Brain pericyte (primary cell): ENCODE measurements around the gene ANTKMT.
"Not testable (repeated sequence)": the region's sequence is repeated elsewhere in the genome, so short reads cannot be mapped to it uniquely, and the experiment has no call there.

ENCODE experiments used
- DNase-seq: peaks from one replicate; pipeline ENCODE4 v3.0.0-alpha.2; 2012; ENCODE audit warnings: low read depth, low spot score

Gene ANTKMT

DNA sequence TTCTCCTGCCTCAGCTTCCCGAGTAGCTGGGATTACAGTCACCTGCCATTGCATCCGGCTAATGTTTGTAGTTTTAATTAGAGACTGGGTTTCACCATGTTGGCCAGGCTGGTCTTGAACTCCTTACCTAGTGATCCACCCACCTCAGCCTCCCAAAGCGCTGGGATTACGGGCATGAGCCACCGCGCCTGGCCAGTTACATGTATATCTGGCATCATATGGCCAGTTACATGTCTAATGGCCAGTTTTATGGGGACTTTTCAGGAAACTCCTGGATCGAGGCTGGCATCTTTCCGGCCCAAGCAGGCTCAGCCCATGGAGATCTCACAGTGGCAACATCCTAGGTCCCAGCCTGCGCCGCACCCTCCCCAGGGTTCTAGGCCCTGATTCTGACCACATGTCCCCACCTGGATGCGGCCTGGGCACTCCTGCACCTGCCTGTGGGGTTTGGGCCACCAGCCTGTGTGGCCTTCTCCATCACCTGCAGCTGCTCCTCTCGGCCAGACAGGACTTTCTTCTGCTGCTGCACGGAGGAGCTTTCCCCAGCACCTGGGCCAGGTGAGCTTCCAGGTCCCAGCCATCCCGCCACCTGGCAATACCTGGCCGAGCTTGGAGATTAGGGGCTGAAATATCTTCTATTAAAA is 21.2 kb downstream of the ANTKMT start:
- DNase-seq: no peak

DNA sequence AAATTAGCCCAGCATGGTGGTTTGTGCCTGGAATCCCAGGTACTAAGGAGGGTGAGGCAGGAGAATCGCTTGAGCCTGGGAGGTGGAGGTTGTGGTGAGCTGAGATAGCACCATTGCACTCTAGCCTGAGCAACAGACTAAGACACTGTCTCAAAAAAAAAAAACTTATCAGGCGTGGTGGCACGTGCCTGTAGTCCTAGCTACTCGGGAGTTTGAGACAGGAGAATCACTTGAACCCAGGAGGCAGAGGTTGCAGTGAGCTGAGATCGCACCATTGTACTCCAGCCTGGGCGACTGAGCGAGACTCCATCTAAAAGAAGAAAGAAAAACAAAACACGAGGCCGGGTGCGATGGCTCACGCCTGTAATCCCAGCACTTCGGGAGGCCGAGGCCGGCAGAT is 21.9 kb downstream of the ANTKMT start:
- DNase-seq: not testable (repeated sequence)

DNA sequence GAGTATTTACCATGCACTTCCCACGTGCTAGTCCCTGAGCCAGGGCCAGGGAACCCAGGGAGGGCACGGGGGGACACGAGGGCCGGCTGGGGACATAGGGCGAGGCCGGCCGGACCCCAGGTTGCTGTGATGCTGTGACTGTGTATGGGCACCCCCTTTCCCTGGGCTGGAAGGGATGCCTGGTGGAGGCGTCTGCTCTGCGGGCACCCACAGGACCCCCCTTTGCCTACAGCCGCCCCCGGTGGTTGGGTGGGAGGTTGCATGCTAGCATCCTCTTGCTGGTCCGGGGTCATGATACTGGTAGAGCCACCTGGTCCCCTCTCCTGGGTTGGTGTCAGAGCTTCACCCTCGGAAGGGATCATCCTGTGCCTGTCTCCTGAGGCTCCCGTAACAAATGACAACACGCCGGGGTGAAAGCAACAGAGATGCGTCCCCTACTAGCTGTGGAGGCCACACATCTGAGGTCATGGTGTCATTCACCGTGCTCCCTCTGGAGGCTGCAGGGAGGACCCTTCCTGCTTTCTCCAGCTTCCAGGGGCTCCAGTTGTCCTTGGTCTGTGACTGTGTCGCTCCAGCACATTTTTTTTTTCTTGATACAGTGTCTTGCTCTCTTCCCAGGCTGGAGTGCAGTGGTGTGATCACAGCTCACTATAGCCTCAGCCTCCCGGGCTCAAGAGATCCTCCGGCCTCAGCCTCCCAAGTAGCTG is 23.0 kb downstream of the ANTKMT start:
- no peak for DNase-seq

DNA sequence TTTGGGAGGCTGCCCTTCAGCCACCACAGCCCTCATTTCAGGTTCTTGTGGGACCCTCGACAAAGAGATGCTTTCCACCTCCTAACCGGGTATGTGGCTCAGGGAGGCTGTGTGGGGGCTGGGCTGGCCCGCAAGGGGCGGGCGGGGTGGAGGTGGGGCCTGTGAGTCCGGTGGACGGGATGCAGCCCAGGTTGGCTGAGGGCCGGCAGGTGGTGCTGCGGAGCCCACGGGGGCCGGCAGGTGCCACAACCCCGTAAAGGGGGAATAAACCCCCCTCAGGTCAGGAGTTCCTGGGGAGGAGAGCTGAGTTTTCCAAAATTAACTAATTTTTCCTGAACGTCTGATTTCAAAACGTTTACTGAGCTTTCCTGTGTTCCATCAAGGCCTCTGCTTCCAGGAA is 24.8 kb downstream of the ANTKMT start:
- no peak for DNase-seq

DNA sequence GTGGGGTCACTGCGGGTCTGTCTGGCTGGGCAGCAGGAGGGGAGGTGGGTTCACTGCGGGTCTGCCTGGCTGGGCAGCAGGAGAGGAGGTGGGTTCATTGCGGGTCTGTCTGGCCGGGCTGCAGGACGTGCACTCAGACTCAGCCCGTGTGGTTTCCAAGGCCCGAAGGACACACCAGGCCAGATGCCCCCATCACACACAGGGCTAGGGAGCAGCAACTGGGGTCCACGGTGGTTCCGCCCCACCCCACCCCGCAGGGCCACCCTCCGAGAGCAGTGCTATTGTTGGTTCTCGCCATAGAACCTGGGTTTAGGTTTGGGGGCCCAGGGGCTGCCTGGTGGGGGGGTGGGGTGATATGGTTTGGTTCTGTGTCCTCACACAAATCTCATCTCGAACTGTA is 25.7 kb downstream of the ANTKMT start:
- no peak for DNase-seq

DNA sequence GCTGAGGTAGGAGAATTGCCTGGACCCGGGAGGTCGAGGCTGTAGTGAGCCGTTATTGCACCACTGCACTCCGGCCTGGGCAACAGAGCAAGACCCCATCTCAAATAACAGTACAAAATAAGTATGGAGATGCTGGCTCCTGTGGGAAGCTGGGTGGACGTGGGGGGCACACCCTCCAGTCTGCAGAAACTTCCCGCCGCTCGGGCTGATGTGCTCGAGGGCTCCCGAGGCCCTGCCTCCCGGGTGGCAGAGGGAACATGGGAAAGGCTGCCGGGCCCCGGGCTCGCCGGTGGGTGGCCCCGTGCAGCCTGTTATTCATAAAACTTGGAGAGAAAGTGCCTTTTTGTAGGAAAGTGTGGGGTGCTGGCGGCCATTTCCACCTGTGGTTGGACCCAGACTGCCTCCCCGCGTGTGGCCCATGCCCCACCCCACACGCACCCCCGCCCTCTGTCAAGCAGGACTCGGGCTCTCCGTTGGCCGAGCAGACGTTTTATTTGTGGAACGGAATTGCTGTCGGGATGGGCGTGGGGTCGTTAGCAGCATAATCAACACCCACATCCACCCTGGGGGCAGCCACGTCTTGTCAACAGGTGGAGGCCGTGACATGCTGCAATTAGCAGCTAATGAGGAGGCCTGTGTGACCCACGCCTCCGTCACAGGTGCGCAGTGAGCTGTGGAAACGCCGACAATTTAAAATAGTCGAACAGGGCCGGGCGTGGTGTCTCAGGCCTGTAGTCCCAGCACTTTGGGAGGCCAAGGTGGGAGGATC is 27.2 kb downstream of the ANTKMT start:
- no peak for DNase-seq

DNA sequence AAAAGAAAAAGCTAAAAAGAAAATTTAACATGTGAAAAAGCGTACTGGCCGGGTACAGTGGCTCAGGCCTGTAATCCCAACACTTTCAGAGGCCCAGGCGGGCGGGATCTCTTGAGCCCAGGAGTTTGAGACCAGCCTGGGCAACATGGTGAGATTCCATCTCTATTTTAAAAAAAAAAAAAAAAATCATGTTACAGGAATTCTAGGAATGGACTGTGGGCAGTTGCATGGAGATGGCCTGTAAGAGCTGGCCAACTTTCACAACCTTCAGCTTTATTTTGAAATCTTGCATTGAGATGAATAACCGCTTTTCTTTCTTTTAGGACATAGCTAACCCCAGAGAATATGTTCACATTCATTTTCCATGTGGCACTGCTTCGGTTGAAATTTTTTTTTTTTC is 28.1 kb downstream of the ANTKMT start:
- no peak for DNase-seq

DNA sequence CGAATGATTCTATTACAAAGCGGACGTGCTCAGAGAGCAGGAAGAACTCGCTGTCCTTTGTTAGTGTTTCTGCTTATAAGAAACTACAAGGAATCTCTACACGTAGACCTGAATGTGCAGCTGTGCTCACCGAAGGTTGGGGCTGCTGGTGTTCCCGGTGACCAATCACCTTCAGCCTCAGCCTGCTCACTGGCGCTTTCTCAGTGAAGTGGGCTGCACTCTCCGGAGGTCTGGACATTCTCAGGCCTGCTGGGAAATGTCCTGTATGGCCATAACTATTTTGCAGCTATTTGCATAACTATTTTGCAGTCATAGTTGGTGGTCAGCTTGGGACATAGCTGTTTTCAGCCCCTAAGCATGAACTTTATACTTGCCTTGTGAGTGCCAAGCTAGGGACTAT is 29.5 kb downstream of the ANTKMT start:
- no peak for DNase-seq

DNA sequence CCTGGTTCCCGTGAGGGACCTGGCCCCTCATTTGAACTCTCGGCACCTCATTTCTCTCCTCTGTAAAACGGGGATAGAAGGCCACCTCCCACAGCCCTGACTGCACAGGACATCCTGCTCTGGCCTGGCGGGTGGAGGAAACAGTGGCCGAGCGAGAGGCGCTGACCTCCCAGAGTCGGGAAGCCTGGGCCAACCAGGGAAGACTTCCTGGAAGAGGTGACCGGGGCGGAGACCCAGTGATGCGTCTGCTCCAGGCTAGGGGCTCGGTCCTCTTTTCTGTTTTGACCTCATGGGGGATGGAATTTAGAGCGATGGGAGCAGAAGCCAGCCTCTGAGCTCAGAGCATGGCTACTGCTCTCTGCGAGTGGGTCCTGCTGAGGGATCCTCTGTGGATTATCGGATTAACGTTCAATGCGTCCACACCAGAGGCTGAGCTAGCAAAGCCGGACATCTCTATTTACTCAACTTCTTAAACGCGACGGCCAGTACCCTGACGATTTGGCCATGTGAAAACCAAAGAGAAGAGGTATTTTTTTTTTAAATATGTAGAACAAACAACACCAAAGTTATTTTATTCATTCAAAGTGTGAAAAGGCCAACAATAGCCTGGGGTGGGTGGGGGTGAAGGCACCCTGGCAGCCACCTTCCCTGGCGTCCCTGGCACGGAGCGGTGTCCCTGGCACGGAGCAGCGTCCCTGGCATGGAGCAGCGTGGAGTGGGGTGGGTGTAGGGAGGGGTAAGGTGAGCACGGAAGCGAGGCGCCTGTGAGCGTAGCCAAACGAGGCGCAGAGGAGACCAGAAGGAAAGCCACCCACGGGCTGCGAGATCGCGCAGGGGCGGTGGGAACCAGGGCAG is 30.4 kb downstream of the ANTKMT start:
- no peak for DNase-seq

DNA sequence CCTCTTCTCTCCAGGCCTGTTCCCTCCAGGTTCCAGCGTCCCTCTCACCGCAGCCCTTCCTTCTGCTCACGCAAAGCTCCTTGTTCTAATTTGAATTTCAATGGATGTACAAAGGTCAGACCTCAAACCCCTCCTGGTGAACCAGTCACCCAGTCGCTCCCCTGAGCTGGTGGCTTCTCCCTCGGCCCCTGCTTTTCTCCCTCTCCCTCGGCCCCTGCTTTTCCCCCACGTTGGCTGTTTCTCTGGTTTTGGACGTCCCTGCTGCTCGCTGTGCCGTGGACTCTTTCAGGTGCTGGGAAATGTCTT is 31.0 kb downstream of the ANTKMT start:
- DNase-seq: no peak

DNA sequence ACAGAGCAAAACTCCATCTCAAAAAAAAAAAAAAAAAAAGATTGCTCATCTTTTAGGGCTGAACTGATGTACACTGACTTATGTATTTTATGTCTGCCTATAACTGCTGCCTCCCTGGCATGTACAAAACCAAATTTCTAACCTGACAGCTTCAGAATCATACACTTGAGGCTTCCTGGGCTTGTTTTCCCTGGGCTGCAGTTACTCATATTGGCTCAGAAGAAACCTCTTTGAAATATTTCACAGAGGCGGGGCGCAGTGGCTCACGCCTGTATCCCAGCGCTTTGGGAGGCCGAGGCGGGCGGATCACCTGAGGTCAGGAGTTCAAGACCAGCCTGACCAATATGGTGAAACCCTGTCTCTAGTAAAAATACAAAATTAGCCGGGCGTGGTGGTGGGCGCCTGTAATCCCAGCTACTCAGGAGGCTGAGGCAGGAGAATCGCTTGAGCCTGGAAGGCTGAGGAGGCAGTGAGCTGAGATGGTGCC is 33.2 kb downstream of the ANTKMT start:
- not testable (repeated sequence) for DNase-seq

DNA sequence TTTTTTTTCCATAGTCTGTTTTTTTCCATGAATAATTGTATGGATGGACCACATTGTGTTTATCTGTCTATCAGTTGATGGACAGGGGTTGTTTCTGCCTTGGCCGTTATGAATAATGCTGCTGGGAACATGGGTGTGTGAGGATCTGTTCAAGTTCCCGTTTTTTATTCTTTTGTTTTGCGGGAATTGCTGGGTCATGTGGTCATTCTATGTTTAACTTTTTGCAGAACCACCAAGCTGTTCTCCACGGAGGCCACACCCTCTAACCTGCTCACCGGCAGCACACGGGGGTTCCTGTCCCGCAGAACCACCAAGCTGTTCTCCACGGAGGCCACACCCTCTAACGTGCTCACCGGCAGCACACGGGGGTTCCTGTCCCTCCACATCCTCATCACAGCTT is 33.7 kb downstream of the ANTKMT start:
- no peak for DNase-seq

DNA sequence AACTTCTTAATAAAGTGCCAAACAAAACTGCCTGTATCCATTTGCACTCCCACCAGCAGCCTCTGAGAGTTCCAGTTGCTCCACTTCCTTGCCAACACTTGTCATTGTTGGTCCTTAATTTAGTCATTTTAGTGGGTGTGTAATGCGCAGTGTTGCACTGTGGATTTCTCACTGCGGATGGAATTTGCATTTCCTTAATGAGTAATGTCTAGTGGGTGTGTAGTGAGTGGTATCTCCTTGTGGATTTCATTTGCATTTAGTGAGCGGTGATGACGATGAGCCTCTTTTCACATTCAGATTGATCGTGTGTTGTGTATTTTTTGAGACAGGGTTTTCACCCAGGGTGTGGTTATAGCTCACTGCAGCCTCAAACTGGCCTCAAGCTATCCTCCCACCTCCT is 35.5 kb downstream of the ANTKMT start:
- DNase-seq: no peak

DNA sequence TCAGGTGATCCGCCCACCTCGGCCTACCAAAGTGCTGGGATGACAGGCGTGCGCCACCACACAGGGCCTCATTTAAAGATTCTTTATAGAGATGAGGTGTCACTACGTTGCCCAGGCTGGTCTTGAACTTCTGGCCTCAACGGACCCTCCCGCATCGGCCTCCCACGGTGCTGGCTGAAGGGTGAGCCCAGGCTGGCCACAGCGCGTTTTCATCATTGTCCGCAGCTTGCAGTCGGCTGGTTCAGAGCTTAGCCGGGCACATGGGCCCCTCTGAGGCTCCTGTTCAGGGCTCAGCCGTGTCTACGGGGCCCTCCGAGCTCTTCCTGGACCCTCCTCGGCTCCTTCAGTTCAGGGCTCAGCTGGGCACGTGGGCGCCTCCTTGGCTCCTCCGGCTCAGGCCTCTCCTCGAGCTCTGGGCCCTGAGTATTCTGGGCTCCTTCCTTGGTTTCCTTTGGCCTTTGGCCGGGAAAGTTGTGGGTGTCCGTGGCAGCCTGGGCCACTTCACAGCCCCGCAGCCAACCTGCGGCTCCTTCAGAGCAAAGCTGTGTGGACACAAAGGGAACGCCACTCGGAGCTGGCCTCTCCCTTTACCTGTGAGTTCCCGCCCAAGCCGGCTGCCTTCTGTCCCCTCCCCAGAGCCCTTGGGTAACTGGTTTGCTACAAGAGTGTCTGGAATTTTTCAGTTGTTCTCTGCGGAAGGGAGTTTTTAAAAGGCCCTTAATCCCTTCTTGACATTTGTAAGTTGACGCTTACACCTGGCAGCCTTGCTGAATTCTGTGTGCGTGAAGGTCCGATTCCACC is 38.4 kb downstream of the ANTKMT start:
- DNase-seq: no peak

DNA sequence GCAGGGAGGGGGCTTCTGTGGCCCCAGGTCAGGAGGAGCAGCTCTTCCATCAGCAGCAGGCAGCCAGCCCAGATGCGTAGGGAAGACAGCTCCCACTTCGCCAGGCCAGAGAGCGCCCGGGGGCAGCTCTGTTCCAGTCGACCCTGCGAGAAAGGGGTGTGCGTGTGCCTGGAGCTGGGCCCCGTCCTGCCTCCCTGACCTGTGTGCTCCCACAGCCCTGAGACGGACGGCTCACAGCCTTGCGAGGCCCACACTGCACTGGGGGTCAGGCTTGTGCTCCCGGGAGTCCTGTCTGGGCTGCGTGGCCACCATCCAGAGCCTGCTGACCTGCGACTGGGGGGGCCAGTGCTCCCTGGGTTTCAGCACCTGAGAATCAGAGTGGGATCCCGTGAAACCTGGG is 39.1 kb downstream of the ANTKMT start:
- no peak for DNase-seq

DNA sequence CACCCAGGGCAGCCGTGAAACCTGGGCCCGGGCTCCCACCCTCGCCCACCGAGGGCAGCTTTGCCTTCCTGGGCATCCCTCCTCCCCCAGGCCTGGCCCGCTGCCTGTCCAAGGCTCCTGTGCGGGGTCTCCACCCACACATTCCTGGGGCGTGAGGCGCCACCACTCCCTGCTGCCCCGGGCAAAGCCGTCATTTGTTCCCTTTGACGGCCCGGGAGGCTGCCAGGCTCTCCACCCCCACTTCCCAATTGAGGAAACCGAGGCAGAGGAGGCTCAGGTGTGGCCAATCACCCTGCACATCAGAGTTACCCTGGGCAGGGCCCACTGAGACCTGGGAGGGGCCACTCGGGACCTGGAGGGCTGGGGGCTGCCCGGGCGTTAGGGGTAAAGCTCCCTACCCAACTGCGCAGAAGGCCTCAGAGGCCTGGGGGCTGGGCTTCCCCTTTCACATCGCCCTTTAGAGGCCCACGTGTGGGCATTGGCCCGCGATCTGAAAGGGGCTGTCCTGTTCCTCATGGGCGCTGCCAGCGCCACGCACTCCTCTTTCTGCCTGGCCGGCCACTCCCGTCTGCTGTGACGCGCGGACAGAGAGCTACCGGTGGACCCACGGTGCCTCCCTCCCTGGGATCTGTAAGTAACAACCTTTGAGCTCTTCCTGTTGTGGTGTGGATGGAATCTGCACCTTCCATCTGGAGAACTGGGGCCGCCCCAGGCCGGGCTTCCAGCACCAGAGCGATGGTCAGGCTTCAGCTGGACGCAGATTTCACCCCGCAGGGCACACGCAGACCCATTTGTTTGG is 39.8 kb downstream of the ANTKMT start, which contains the start of gene MSLN:
TSS of gene MSLN (plus strand) at position 190 of the 799 bp plus-strand sequence. CDS start 1,947 bp downstream, outside the sequence.
- DNase-seq: no peak

DNA sequence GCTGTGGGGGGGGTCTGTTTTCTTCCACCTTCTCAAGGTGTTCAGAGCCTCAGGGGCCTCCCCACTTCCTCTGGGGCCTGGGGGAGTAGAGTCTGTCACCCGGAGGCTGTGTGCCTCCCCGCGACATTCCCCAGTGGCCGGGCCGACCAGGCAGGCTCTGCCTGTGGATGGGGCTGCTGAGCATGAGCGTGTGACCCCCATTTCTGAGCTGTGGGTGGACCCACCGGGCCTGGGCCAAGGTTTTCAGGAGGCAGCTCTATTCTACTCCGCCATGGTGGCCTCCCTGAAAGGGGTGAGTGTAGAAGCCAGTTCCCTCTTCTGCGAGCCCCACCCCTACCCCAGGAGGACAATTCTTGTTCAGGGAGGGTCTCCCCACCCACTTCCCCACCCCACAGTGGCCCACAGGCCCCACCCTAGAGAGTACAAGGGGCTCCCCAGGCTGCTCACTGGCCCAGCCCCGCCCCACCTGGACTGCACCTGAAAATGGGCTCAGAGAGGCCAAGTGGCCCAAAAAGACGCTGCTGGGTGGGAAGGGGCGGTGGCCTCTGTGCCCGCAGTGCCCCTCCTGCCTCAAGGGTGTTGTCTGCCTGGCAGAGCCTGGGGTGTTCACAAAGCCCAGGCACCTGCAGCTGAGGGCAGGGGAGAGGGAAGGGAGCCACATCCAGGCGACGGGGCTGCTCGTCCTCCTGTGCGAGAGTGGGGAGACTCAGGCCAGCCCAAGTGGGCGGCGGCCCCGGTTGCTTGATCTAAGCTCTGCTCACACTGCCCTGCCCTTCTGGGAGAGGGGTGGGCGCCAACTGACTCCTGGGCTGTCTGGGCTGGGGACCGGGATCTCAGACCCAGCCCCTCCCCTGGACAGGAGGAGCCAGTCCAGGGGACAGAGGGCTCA is 40.9 kb downstream of the ANTKMT start:
- no peak for DNase-seq

DNA sequence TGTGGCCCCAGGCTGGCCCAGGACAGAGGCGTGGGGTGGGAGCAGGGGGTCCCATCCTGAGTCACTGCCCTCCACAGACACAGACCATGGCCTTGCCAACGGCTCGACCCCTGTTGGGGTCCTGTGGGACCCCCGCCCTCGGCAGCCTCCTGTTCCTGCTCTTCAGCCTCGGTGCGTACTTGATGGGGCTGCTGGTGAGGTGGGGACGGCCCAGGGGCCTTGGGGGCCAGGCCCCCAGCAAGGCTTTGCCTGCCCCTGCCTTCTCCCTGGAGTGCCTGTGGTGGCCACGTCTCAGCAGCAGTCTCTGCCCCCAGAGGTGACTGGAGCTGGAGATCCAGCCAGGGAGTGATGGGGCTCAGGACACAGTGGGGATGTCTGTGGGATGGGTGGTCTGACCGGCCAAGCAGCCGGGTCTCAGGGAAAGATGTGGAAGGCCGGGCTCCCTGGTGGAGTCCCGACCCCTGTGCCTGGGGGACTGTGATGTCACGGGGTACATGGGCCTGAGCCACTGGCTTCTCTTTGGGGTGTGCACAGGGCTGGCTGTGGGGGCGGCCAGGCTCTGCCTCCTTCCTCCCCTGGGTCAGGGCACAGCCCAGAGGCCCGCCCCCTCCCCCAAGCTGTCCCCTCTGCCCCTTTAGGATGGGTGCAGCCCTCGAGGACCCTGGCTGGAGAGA is 41.8 kb downstream of the ANTKMT start:
- no peak for DNase-seq
